ENCODE measurements around the gene NPSR1. TPM values are rescaled to one million over a fixed set of nuclear protein-coding genes. Genes with fewer than 3 reads are reported as not detected.

NPSR1 gene
- total RNA-seq, 4 donors from 2014 or later: 0.95 to 9.7 TPM; not detected in 2

GRCh38 chr7:34886856-34887255, 228.8 kb downstream of the NPSR1 start:
- in situ Hi-C loops (cut with MboI; ENCODE audit: low pct_ligation_motif_present in 1 of 4, low pct_unique_long_range_greater_than_20kb in 1 of 4, low sequenced_read_pairs in 3 of 4) (no loop called here), intact Hi-C loops (cut with DNase I; ENCODE audit: low total_unique reads) (no loop called here)
- no peaks in the 10 kb centered on the region for H3K4me1 ChIP-seq
- TF ChIP-seq EP300 (IDR thresholded peaks at IDR 0.05; ENCODE audit: low read depth) (no peak), POLR2AphosphoS5 (IDR thresholded peaks at IDR 0.05) (no peak), POLR2A (IDR thresholded peaks at IDR 0.05) (no peak)
- TF ChIP-seq, protein P1, sequence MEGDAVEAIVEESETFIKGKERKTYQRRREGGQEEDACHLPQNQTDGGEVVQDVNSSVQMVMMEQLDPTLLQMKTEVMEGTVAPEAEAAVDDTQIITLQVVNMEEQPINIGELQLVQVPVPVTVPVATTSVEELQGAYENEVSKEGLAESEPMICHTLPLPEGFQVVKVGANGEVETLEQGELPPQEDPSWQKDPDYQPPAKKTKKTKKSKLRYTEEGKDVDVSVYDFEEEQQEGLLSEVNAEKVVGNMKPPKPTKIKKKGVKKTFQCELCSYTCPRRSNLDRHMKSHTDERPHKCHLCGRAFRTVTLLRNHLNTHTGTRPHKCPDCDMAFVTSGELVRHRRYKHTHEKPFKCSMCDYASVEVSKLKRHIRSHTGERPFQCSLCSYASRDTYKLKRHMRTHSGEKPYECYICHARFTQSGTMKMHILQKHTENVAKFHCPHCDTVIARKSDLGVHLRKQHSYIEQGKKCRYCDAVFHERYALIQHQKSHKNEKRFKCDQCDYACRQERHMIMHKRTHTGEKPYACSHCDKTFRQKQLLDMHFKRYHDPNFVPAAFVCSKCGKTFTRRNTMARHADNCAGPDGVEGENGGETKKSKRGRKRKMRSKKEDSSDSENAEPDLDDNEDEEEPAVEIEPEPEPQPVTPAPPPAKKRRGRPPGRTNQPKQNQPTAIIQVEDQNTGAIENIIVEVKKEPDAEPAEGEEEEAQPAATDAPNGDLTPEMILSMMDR (IDR thresholded peaks at IDR 0.05): no peak
- no peaks in the 10 kb centered on the region for H3K36me3 ChIP-seq
- H3K9me3 ChIP-seq: peaks cover 3 to 8% of the 10 kb centered on the region in 2 donors
- H3K27me3 ChIP-seq: no peaks in the 10 kb centered on the region
- H3K4me3 ChIP-seq: no peak overlapping the region
- H3K27ac ChIP-seq: no peak overlapping the region
- DNase-seq: no peak

DNA sequence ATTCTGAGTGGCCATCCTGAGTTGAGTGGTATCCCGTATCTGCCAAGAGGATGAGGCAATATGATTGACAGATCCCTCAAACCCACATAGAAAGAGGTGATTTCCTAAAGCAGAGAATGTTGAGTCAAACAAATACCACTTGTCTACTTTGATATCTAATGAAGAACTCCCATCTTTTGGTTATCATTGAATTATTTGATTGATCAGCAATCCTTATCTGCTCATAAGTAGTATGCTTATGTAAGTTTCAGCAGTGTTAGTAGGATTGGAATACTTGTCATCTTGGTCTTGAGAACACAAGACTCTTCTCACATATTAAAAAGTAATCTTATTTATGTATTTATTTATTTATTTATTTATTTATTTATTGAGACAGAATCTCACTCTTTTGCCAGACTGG, 231.9 kb downstream of the NPSR1 start:
- DNase-seq: no peak
- intact Hi-C loops (cut with DNase I; ENCODE audit: low total_unique reads) (no loop called here), in situ Hi-C loops (cut with MboI; ENCODE audit: low pct_ligation_motif_present in 1 of 4, low pct_unique_long_range_greater_than_20kb in 1 of 4, low sequenced_read_pairs in 3 of 4) (no loop called here)
- Histone ChIP-seq H3K27me3 (no peaks in the 10 kb centered on the region), H3K4me3 (no peak overlapping the region), H3K36me3 (no peaks in the 10 kb centered on the region), H3K4me1 (no peaks in the 10 kb centered on the region), H3K27ac (no peak overlapping the region), H3K9me3 (no peaks in the 10 kb centered on the region)
- TF ChIP-seq, protein P1 (IDR thresholded peaks at IDR 0.05): no peak
- no peak for TF ChIP-seq POLR2A (IDR thresholded peaks at IDR 0.05)
- TF ChIP-seq EP300 (IDR thresholded peaks at IDR 0.05; ENCODE audit: low read depth): no peak
- TF ChIP-seq POLR2AphosphoS5 (IDR thresholded peaks at IDR 0.05): no peak
- 68 to 80% methylated on average over 1 of the region's 1 CpG for whole genome bisulfite sequencing, 2 donors (ENCODE audit: low coverage in 1 of 2)

DNA sequence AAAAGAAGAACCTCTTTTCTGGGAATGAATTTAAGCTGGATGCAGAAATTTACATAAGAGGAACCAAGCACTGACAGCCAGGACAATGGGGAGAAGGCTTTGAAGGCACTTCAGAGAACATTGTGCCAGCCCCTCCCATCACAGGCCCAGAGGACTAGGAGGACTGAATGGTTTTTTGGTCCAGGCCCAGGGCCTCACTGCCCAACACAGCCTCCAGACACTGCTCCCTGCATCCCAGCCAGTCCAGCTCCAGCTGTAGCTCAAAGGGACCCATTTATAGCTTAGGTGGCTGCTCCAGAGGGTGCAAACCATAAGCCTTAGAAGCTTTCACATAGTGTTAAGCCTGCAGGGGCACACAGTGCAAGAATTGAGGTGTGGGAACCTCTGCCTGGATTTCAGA, 237.2 kb downstream of the NPSR1 start:
- TF ChIP-seq, protein P1 (IDR thresholded peaks at IDR 0.05): no peak
- no peak for TF ChIP-seq POLR2A (IDR thresholded peaks at IDR 0.05)
- TF ChIP-seq POLR2AphosphoS5 (IDR thresholded peaks at IDR 0.05): no peak
- no peak for TF ChIP-seq EP300 (IDR thresholded peaks at IDR 0.05; ENCODE audit: low read depth)
- in situ Hi-C loops (cut with MboI; ENCODE audit: low pct_ligation_motif_present in 1 of 4, low pct_unique_long_range_greater_than_20kb in 1 of 4, low sequenced_read_pairs in 3 of 4): no loop called here
- H3K4me1 ChIP-seq: no peaks in the 10 kb centered on the region
- DNase-seq: no peak
- H3K27me3 ChIP-seq: no peaks in the 10 kb centered on the region
- intact Hi-C loops (cut with DNase I; ENCODE audit: low total_unique reads): no loop called here
- no peaks in the 10 kb centered on the region for H3K36me3 ChIP-seq
- H3K4me3 ChIP-seq: no peak overlapping the region
- no peak overlapping the region for H3K27ac ChIP-seq
- H3K9me3 ChIP-seq: no peaks in the 10 kb centered on the region

Small RNA genes lying within 50 kb of the gene (small RNA-seq; reads per million reads assigned to genes)
- gene RF00322: 0 reads per million in 4 donors
- gene RN7SL132P: 0 reads per million in 4 donors
